Endometrial microvascular endothelial cells (primary cell): ENCODE measurements around the gene B9D2. TPM values are rescaled to one million over a fixed set of nuclear protein-coding genes. Genes with fewer than 3 reads are reported as not detected.

Experiments
- in situ Hi-C: cut with HindIII; loops from 2 replicates; pipeline ENCODE4 v1.10.0; 2017; ENCODE audit warnings: low sequenced_read_pairs, low pct_unique_long_range_greater_than_20kb; ENCODE audit errors: inconsistent ontology term
- total RNA-seq: library from RNA; depleted of rRNA; stranded (reverse); fragments of >200 nt; gene quantifications from one replicate; pipeline ENCODE4 v1.2.3, GENCODE V29; 2015; ENCODE audit errors: inconsistent ontology term

The B9D2 gene
- total RNA-seq, 1 donor from 2014 or later = 11.5 TPM

DNA sequence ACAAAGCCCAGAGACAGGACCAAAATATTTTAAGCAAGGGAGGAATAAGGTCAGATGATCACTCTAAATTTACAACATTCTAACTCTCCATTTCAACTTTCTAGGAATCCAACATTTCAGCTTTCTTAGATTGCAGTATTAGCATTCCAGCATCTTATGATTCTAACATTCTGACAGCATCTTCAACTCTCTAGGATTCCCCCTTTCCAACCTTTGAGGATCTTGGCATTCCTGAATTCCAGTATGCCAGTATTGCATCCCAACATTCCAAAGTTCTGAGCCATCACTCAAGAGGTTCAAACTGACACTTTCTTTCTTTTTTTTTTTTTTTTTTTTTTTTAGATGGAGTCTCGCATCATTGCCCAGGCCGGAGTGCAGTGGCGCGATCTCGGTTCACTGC lies 24.0 kb downstream of the B9D2 start:
- in situ Hi-C loops = no loop called here

- in situ Hi-C loops = no loop called here
Measured at GRCh38 chr19:41335467-41335866, 28.5 kb downstream of the B9D2 start.

GRCh38 chr19:41334793-41335192 lies 29.2 kb downstream of the B9D2 start:
- in situ Hi-C loops = no loop called here

DNA sequence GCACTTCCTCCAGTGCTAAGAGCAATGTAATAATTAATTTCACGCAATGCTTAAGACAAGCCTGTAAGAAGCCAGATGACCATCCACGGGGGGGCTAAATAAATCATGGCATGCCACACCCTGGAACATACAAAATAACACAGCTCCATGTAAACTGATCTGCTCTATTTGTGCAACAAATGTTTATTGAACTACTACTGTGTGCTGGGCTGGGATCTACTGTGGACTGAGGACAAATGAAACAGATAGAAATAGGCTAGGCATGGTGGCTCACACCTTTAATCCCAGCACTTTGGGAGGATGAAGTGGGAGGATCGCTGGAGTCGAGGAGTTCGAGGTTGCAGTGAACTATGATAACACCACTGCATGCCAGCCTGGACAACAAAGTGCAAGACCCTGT lies 31.5 kb downstream of the B9D2 start:
- in situ Hi-C loops = no loop called here

DNA sequence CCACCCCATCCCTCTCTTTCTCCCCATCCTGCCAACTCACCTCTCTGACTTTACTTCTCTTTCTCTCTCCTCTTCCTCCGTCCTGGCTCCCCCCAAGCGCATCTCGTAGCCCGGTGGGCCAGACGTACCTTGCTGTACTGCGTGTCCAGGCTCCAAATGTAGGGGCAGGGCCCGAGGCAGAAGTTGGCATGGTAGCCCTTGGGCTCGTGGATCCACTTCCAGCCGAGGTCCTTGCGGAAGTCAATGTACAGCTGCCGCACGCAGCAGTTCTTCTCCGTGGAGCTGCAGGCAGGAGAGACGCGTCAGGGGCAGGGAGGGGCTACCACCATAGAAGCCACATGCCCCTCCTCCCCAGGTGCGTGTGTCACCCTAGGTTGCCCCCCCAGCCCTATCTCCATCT lies 31.9 kb downstream of the B9D2 start:
- in situ Hi-C loops = no loop called here

DNA sequence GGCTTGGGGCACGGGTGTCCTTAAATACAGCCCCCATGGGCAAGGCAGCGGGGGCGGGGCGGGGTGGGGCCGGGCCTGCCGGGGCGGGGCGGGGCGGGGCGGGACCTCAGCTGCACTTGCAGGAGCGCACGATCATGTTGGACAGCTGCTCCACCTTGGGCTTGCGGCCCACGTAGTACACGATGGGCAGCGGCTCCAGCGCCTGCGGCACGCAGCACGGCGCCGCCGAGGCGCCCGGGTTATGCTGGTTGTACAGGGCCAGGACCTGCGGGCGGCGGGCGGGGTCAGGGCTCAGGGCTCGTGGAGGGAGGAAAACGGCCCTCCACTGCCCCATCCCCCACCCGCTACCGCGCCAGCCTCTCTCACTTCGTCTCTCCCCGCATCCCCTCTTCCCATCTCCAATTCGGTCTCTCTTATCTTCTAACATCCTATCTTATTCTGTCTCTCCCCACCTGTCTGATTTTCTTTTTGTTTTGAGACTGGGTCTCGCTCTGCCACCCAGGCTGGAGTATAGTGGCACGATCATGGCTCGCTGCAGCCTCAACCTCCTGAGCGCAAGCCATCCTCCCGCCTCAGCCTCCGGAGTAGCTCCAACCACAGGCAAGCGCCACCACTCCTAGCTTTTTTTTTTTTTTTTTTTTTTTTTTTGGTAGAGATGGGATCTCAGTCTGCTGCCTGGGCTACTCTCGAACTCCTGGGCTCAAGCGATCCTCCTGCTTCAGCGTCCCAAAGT lies 32.8 kb downstream of the B9D2 start:
- in situ Hi-C loops = no loop called here

GRCh38 chr19:41330481-41330880 lies 33.5 kb downstream of the B9D2 start:
- in situ Hi-C loops = no loop called here

DNA sequence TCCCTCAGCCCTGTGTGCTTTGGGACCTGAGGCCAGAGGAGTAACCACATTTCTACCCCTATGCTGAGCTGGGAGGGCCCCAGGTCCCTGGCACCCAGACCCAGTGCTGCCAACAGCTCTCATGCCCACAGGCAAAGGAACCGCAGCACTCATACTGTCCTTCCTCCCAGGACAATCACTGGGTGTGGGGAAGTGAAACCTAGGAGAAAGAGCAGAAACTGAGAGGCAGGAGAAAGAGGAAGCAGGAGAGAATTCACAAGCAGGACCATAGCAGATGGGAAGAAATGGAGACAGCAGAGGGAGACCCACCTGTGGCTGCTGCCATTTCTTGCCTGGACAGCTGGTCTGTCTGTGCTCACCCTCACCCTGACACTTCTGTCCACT lies 35.1 kb downstream of the B9D2 start:
- in situ Hi-C loops = no loop called here

- in situ Hi-C loops = no loop called here
Measured at GRCh38 chr19:41328157-41328841, 35.6 kb downstream of the B9D2 start.

GRCh38 chr19:41327576-41328156 lies 36.3 kb downstream of the B9D2 start:
- in situ Hi-C loops = no loop called here

- in situ Hi-C loops = no loop called here
Measured at GRCh38 chr19:41327076-41327575, 36.8 kb downstream of the B9D2 start.

DNA sequence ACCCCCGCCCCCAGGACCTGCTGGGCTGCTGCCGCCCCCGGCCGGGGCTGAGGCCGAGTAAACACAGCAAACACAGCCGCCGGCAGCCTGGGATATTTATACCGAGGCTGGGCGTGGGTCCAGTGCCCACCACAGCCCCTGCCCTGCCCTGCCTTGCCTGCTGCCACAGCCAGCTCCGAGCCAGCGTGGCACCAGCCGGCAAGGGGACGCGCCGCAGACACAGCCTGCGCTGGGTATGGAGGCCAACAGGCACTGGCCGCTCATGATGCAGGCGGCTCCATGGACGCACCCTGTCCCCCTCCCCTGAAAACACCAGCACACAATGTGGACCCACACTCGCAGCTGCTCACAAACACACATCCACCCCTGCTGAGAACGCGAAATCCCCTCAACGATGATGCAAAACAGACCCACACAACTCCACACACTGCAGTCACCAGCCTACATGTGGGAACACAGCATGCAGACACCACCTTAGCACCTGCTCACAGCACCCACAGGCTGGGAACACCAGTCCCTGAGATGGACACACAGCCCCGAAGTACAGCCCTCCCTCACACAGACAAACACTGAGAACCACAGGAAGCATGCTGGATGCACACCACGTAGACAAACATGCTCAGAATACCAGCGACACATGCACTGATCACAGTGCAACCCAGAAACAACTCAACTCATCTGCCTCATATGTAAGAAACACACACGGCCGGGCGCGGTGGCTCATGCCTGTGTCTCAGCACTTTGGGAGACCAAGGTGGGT lies 37.8 kb downstream of the B9D2 start:
- in situ Hi-C loops = no loop called here

DNA sequence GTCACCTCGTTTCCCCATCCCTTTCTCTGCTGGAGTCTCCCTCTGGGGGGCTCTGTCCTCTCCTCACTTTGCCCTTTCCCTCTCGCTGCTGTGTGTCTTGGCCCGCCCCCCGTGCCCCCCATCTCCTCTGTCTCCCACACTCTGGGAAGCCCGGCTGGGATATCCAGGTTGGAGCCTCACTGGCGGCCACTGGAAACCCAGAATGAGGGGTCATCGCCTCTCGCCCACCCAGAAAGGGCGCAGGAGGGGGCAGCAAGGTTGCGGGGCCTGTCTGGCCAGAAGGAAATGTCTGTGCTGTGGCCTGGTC lies 38.4 kb downstream of the B9D2 start:
- in situ Hi-C loops = no loop called here

GRCh38 chr19:41324921-41325639 lies 38.9 kb downstream of the B9D2 start:
- in situ Hi-C loops = no loop called here

GRCh38 chr19:41324231-41324702 lies 39.7 kb downstream of the B9D2 start:
- in situ Hi-C loops = no loop called here

DNA sequence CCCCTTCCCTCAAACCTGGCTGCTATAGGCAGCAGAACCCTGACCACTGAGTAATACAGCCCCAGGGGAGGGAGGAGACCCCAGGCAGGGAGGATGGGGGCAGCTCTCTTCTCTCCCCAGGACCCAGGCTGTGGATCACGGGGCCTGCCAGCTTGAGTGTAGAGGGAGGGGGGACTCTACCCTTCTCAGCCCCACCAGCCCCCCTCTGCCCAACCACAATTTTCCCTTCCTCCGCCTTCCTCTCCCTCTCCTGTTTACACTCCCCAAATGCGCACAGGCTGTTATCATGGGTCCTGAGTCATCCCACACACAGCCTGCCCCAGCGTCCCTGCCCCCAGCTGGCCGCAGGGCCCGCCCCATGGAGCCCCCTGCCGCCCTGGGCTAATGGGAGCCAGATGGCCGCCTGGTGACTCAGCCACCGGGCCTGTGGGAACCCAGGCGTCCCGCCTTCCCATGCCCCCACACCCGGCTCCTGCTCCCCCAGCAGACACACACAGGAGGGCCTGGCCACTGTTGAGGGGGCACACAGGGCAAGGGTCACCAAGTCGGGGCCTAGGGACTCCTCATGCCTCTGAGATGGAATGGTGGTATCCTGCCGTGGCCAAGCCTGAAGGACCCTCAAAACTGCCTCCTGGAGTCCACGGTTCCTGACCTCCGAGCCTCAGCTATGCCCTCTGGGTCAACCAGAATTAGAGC lies 40.4 kb downstream of the B9D2 start:
- in situ Hi-C loops = no loop called here

GRCh38 chr19:41323023-41323422 lies 40.9 kb downstream of the B9D2 start:
- in situ Hi-C loops = no loop called here

- in situ Hi-C loops = no loop called here
Measured at GRCh38 chr19:41322451-41322850, 41.5 kb downstream of the B9D2 start.
